Ectodermal cell (in vitro differentiated cells): ENCODE measurements around the gene HNRNPAB.
"Not testable (repeated sequence)": the region's sequence is repeated elsewhere in the genome, so short reads cannot be mapped to it uniquely, and the experiment has no call there.

Experiments
- H3K27ac ChIP-seq: 2 replicates; pipeline ENCODE4 v1.7.0; 2013; ENCODE audit warnings: mild to moderate bottlenecking, low read depth, low read length; ENCODE audit not compliant: insufficient read depth, poor library complexity, severe bottlenecking
- H3K27me3 ChIP-seq: 2 replicates; pipeline ENCODE4 v1.7.0; 2013; ENCODE audit warnings: mild to moderate bottlenecking, low read length; ENCODE audit not compliant: insufficient read depth, control insufficient read depth, poor library complexity, severe bottlenecking
- H3K36me3 ChIP-seq: one replicate; pipeline ENCODE4 v1.7.0; 2013; ENCODE audit warnings: low read length; ENCODE audit not compliant: control insufficient read depth, insufficient read depth
- H3K4me1 ChIP-seq: one replicate; pipeline ENCODE4 v1.7.0; 2013; ENCODE audit warnings: low read length; ENCODE audit not compliant: control insufficient read depth, insufficient read depth
- H3K4me3 ChIP-seq: 2 replicates; pipeline ENCODE4 v1.7.0; 2013; ENCODE audit warnings: low read depth, low read length, control low read depth; ENCODE audit not compliant: insufficient read depth
- H3K9me3 ChIP-seq: 2 replicates; pipeline ENCODE4 v1.7.0; 2013; ENCODE audit warnings: mild to moderate bottlenecking, low read length, moderate library complexity; ENCODE audit not compliant: control insufficient read depth
- WGBS, 2 experiments: methylation state at CpG; one replicate each; pipeline ENCODE4 v1.1.7; 2013; ENCODE audit warnings: missing lambda C conversion rate in 2 of 2; 5-methylcytosine and 5-hydroxymethylcytosine counted together

HNRNPAB gene

DNA sequence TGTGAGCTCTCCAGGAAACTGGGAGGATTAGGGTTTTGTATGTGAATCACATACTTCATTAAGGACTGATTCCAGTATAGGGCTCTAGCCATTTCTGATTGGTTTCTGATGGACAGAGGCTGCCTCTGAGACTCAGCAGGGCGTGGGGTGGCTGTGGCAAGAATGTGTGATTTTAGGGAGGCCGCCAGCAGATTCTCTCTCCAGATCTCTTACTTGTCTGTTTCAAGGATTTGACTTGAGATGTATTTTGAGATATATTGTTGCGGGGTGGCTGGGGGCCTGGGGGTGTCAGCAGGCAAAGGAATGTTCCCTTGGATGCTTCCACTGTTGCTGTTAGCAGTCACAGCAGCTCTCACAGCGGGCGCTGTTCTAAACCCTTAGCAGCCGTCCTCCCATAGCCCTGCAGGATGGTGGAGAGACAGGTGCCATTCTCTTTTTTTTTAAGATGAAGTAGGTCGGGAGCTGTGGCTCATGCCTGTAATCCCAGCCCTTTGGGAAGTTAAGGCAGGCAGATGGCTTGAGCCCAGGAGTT, 8.0 kb upstream of the HNRNPAB start:
- Histone ChIP-seq H3K4me3 (no peak overlapping the region), H3K9me3 (peaks cover 2% of the 10 kb centered on the region), H3K27ac (peak overlapping the region; percentile 1), H3K36me3 (no peaks in the 10 kb centered on the region), H3K4me1 (peaks cover 8% of the 10 kb centered on the region), H3K27me3 (peaks cover 9% of the 10 kb centered on the region)
- 51 to 54% methylated on average over 7 of the region's 7 CpGs for WGBS, 2 experiments

DNA sequence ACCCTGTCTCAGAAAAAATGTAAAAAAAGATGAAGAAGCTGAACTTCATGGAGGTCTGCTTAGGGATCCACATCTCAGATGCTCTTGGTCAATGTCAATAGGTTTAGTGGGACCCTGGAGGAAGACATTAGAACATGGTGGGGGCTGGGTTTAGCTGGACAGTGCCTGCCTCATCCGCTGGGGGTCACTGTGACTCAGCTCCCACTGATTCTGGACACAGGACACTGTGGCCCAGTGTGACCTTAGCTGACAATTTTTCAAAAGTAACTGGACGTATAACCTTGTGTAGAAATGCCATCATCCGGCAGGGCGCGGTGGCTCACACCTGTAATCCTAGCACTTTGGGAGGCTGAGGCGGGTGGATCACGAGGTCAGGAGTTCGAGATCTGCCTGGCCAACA, 7.3 kb upstream of the HNRNPAB start:
- Histone ChIP-seq H3K27me3 (peaks cover 16% of the 10 kb centered on the region), H3K27ac (no peak overlapping the region), H3K4me1 (peaks cover 8% of the 10 kb centered on the region), H3K9me3 (peaks cover 2% of the 10 kb centered on the region), H3K36me3 (no peaks in the 10 kb centered on the region), H3K4me3 (no peak overlapping the region)
- WGBS, 2 experiments, result 81 to 82% methylated on average over 8 of the region's 8 CpGs

DNA sequence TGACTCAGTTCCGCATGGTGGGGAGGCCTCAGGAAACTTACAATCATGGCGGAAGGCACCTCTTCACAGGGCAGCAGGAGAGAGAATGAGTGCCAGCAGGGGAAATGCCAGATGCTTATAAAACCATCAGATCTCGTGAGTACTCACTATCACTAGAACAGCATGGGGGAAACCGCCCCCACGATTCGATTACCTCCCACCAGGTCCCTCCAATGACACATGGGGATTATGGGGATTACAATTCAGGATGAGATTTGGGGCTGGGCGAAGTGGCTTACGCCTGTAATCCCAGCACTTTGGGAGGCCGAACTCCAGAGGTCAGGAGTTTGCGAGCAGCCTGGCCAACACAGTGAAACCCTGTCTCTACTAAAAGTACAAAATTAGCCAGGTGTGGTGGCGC, 6.2 kb upstream of the HNRNPAB start:
- not testable (repeated sequence) for H3K9me3 ChIP-seq, H3K27ac ChIP-seq, H3K4me1 ChIP-seq, H3K4me3 ChIP-seq, H3K36me3 ChIP-seq
- peaks cover 20% of the 10 kb centered on the region for H3K27me3 ChIP-seq
- 77 to 83% methylated on average over 11 of the region's 11 CpGs for WGBS, 2 experiments

DNA sequence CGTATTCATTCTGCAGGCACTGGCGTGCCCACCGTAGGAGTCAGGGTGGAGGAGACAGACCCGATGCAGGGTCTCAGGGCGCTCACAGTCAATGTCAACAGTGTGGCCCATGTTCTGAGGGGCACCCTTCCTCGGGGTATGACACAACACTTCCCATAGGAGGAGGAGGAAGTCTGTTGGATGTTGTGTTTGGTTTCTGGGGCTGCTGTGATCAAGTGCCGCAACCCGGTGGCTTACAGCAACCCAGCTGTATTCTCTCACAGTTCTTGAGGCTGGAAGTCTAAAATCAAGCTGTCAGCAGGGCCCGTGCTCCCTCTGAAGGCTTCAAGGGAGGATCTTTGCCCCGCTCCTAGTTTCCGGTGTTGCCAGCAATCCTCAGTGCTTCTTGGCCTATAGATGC, 5.6 kb upstream of the HNRNPAB start:
- WGBS, 2 experiments, result 94 to 95% methylated on average over 11 of the region's 11 CpGs
- Histone ChIP-seq H3K9me3 (no peaks in the 10 kb centered on the region), H3K36me3 (no peaks in the 10 kb centered on the region), H3K4me1 (peaks cover 8% of the 10 kb centered on the region), H3K4me3 (no peak overlapping the region), H3K27ac (no peak overlapping the region), H3K27me3 (peaks cover 20% of the 10 kb centered on the region)

DNA sequence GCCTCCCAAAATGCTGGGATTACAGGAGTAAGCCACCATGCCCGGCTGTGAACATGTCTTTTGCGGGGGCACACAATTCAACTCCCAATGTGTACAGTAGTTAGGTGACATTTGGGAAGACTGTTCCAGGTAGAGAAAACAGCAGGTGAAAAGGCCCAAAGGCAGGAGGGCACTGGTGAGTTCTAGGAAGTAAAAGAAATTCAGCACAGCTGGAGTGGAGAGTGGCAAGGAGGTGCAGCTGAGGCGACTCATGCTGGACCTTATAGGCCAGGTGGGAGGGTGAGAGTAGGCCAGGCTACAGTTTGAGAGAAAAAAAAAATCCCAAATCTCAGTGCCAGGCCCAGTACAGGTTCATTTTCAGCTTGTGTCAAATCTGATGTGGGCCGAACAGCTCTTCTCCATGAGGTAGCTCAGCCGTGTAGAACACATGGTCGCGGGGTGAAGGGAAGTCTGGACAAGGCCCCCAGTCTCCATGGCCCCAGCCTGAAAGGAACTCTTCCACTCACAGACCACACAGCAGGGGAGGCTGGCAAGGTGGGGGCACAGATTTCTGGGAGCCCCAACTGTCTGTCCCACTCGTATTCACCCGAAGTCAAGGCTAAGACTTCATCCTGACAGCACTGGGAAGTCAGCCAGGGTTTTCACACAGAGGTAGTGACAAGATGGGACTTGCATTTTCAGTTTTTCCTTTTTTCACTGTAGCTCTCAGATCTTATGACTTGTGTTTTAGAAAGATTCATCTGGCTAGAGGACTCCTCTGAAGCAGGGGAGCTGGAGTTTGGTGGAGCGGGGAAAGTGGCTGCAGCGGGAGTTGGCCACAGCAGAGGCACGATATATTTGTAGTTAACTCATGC, 4.5 kb upstream of the HNRNPAB start:
- peaks cover 8% of the 10 kb centered on the region for H3K4me1 ChIP-seq
- WGBS, 2 experiments, result 88 to 91% methylated on average over 12 of the region's 12 CpGs
- H3K27me3 ChIP-seq, result peaks cover 20% of the 10 kb centered on the region

DNA sequence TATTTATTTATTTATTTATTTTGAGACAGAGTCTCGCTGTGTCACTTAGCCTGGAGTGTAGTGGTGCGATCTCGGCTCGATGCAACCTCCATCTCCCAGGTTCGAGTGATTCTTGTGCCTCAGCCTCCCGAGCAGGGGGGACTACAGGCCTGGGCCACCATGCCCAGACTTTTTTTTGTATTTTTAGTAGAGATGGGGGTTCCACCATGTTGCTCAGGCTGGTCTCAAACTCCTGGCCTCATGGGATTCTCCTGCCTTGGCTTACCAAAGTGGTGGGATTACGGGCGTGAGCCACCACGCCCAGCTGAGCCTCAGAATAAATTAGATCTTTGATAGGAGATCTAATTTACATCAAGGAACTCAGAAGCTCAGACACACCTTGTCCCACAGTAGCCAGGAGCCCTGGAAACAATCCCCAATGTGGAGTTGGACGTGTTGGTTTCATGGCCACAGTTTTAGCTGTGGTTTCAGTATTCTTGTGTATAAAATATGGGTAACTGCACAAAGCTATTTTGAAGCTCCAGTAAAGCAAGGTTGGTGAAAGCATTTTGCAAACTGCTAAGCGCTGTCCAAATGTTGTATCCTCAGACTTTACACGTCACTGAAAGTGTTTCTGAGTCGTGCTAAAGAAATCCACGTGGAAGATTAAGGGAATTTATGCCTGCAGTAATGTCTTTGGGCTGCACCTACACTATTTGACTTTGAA, 3.0 kb upstream of the HNRNPAB start:
- WGBS, 2 experiments, result 92 to 93% methylated on average over 14 of the region's 14 CpGs
- no peak overlapping the region for H3K27ac ChIP-seq
- no peak overlapping the region for H3K4me3 ChIP-seq
- H3K27me3 ChIP-seq, result peaks cover 20% of the 10 kb centered on the region
- peaks cover 10% of the 10 kb centered on the region for H3K4me1 ChIP-seq
- peaks cover 11% of the 10 kb centered on the region for H3K36me3 ChIP-seq
- no peaks in the 10 kb centered on the region for H3K9me3 ChIP-seq

More for the DNA sequence above, 4.5 kb upstream of the HNRNPAB start:
- Histone ChIP-seq H3K9me3 (no peaks in the 10 kb centered on the region), H3K36me3 (no peaks in the 10 kb centered on the region), H3K4me3 (no peak overlapping the region), H3K27ac (no peak overlapping the region)

- peaks cover 11% of the 10 kb centered on the region for H3K4me1 ChIP-seq
- WGBS, 2 experiments, result 79 to 81% methylated on average over 2 of the region's 2 CpGs
- H3K9me3 ChIP-seq, result no peaks in the 10 kb centered on the region
- no peak overlapping the region for H3K4me3 ChIP-seq
- peaks cover 20% of the 10 kb centered on the region for H3K27me3 ChIP-seq
- H3K27ac ChIP-seq, result no peak overlapping the region
- peaks cover 16% of the 10 kb centered on the region for H3K36me3 ChIP-seq
Measured at GRCh38 chr5:178201927-178202235, 2.5 kb upstream of the HNRNPAB start.

DNA sequence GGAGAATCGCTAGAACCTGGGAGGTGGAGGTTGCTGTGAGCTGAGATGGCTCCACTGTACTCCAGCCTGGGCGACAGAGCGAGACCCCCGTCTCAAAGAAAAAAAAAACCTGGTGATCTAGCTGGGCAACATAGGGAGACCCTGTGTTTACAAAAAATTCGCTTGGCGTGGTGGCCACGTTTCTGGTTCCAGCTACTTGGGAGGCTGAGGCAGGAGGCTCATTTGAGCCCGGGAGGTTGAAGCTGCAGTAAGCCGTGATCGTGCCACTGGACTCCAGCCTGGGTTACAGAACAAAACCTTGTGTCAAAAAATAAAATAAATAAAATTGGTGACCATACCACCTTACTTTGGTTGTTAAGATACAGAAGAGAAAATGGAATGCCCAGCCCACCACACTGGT, 1.8 kb upstream of the HNRNPAB start:
- Histone ChIP-seq H3K36me3 (peaks cover 21% of the 10 kb centered on the region), H3K4me3 (no peak overlapping the region), H3K27me3 (peaks cover 20% of the 10 kb centered on the region), H3K9me3 (no peaks in the 10 kb centered on the region), H3K4me1 (peaks cover 14% of the 10 kb centered on the region), H3K27ac (no peak overlapping the region)
- WGBS, 2 experiments, result 92 to 94% methylated on average over 10 of the region's 10 CpGs

- no peak overlapping the region for H3K27ac ChIP-seq
- peaks cover 33% of the 10 kb centered on the region for H3K36me3 ChIP-seq
- WGBS, 2 experiments, result 14 to 25% methylated on average over 21 to 26 of the region's 30 CpGs
- peak overlapping the region; percentile 90 for H3K4me3 ChIP-seq
- peaks cover 14% of the 10 kb centered on the region for H3K4me1 ChIP-seq
- no peaks in the 10 kb centered on the region for H3K9me3 ChIP-seq
- H3K27me3 ChIP-seq, result peaks cover 20% of the 10 kb centered on the region
Measured at GRCh38 chr5:178203670-178204181, 607 bp upstream of the HNRNPAB start.
